Measurements from ENCODE around the gene ADGRF4. TPM values are rescaled to one million over a fixed set of nuclear protein-coding genes. Genes with fewer than 3 reads are reported as not detected.

ADGRF4 gene, protein sequence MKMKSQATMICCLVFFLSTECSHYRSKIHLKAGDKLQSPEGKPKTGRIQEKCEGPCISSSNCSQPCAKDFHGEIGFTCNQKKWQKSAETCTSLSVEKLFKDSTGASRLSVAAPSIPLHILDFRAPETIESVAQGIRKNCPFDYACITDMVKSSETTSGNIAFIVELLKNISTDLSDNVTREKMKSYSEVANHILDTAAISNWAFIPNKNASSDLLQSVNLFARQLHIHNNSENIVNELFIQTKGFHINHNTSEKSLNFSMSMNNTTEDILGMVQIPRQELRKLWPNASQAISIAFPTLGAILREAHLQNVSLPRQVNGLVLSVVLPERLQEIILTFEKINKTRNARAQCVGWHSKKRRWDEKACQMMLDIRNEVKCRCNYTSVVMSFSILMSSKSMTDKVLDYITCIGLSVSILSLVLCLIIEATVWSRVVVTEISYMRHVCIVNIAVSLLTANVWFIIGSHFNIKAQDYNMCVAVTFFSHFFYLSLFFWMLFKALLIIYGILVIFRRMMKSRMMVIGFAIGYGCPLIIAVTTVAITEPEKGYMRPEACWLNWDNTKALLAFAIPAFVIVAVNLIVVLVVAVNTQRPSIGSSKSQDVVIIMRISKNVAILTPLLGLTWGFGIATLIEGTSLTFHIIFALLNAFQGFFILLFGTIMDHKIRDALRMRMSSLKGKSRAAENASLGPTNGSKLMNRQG
- total RNA-seq: 10 to 100 TPM; 53.5 to 60.1 (median 58.3) TPM

DNA sequence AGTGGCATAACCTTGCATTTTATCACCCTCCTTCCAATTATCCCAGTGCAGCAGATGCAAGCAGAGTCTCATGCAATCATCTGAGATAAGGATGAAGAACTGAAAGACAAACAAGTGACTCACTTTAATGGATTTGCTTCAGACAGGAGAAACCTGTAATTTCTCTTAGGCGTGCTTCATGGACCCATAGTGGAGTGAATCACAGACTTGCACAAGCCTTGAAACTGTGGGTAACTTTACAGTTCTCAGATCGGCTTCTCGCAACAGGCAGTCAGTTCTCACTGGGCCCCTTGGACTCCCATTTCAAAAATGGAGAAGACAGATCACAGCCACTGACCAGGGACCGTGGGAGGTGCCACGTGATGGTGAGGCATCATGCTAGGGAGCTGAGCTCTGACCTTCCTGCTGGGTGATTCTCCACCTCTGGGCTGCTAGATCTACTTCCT, at the start of gene ADGRF4:
TSS of gene ADGRF4 (plus strand) at position 239 of the 446 bp plus-strand sequence. CDS start 8,666 bp downstream, outside the sequence.
- no peak within 1 kb of the TSS for H3K4me3 ChIP-seq (ENCODE audit: low read depth, poor library complexity, severe bottlenecking)
- no peak for DNase-seq (ENCODE audit: low spot score in 2 of 2)
- no peak for TF ChIP-seq POLR2A (IDR thresholded peaks at IDR 0.05)
- TF ChIP-seq, protein P1, sequence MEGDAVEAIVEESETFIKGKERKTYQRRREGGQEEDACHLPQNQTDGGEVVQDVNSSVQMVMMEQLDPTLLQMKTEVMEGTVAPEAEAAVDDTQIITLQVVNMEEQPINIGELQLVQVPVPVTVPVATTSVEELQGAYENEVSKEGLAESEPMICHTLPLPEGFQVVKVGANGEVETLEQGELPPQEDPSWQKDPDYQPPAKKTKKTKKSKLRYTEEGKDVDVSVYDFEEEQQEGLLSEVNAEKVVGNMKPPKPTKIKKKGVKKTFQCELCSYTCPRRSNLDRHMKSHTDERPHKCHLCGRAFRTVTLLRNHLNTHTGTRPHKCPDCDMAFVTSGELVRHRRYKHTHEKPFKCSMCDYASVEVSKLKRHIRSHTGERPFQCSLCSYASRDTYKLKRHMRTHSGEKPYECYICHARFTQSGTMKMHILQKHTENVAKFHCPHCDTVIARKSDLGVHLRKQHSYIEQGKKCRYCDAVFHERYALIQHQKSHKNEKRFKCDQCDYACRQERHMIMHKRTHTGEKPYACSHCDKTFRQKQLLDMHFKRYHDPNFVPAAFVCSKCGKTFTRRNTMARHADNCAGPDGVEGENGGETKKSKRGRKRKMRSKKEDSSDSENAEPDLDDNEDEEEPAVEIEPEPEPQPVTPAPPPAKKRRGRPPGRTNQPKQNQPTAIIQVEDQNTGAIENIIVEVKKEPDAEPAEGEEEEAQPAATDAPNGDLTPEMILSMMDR (IDR thresholded peaks at IDR 0.05): no peak
- intact Hi-C loops (cut with DNase I; ENCODE audit: low total_unique reads): no loop called here
- 65 to 68% methylated on average over 5 of the region's 5 CpGs for WGBS, 2 donors

DNA sequence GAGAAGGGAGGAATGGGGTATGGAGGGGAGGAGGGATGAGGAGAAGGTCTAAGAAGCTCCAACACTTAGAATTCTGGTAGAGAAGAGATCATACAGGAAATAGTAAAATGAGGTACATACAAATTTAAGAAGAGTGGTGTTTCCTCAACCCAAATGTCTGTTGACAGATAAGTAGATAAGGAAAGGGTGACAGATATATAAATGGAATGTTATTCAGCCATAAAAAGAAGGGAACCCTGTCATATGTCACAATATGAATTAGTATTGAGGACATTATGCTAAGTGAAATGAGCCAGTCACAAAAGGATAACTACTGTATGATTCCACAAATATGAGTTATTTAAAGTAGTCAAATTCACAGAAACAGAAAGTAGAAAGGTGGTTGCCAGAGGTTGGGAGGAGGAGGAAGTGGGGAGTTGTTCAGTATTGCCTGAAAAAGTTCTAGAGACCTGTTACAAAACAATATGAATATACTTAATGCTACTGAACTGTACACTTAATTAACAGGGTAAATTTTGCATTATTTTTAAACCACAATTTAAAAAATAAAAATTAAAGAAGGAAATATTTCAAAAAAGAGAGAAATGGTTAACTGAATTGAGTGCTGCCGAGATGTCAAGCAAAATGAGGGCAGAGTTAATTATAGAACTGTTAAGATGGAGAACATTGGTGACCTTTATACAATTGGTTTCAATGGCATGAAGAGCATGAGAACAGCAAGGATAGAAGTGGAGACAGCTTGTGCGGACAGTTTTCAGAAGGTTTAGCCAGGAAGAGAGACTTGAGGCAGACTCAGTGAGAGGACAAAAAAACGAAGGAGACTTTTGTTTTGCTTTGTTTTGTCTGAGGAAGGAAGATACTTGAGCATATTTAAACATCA, 47.6 kb upstream of the ADGRF4 start:
- DNase-seq (ENCODE audit: low spot score in 2 of 2): no peak
- WGBS, 2 donors: 58 to 68% methylated on average over 3 of the region's 3 CpGs
- intact Hi-C loops (cut with DNase I; ENCODE audit: low total_unique reads): no loop called here
- TF ChIP-seq, protein P1 (IDR thresholded peaks at IDR 0.05): no peak
- no peak for TF ChIP-seq POLR2A (IDR thresholded peaks at IDR 0.05)
- no peak overlapping the region for H3K4me3 ChIP-seq (ENCODE audit: low read depth, poor library complexity, severe bottlenecking)

DNA sequence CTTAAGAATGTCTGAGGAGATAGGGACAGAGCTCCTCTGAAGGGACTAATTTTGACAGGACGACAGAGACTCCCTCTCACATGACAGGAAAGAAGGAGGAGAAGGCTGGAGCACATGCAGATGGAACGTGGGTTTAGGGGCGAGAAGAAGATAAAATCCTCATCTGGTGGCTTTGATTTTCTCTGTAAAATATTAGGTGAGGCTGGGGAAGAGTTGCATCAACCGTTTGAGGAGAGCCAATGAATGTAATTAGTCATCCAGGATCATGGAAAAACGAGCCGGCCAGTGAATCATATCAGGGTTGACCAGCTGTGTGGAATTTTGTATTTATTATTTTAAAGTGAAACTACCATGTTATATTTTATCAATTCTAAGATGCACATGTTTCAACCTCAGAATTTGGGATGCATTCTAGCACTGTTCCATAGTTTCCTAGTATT, 46.9 kb upstream of the ADGRF4 start:
- intact Hi-C loops (cut with DNase I; ENCODE audit: low total_unique reads): no loop called here
- TF ChIP-seq POLR2A (IDR thresholded peaks at IDR 0.05): no peak
- TF ChIP-seq, protein P1 (IDR thresholded peaks at IDR 0.05): no peak
- WGBS, 2 donors: 39 to 45% methylated on average over 6 of the region's 6 CpGs

DNA sequence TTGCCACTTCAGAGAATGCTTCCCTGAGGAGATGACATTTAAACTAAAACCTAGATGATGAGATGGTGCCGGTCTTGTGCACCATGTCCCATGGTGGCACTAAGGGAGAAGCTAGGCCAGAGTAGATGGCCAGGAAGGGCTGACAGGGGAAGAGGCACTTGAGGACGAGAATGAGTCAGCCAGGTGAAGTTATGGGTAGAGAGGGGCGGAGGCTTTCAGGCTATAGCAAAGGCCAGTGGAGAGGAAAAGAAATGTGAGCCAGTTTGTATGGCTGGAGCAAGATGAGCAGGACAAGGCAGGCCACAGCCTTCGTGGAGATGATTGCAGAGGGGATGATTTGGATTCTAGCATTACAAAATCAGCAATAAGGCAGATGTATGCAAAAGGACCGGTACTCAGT, 44.7 kb upstream of the ADGRF4 start:
- intact Hi-C loops (cut with DNase I; ENCODE audit: low total_unique reads): no loop called here
- 82 to 87% methylated on average over 5 of the region's 5 CpGs for WGBS, 2 donors
- no peak for TF ChIP-seq POLR2A (IDR thresholded peaks at IDR 0.05)
- TF ChIP-seq, protein P1 (IDR thresholded peaks at IDR 0.05): no peak
- no peak overlapping the region for H3K4me3 ChIP-seq (ENCODE audit: low read depth, poor library complexity, severe bottlenecking)
- DNase-seq (ENCODE audit: low spot score in 2 of 2): no peak

More for the DNA sequence above, 46.9 kb upstream of the ADGRF4 start:
- no peak overlapping the region for H3K4me3 ChIP-seq (ENCODE audit: low read depth, poor library complexity, severe bottlenecking)
- DNase-seq (ENCODE audit: low spot score in 2 of 2): no peak

DNA sequence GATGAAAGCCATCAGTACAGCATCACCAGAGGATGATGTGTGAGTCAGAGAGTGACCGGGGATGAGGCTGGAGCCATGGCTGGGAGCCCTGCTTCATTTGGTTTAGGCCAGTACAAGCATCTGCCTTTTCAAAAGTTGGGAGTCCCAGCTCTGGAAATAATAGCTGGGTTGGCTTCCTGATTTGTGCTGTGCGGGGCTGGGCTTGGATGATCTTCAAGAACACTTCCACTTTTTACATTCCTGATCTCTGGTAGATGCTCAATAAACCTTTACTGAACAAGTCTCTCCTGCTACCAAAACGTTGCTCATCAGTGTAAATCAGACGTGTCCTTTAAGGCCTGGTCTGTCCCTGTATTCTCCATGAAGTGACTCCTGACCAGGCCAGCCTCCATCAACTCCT, 44.1 kb upstream of the ADGRF4 start:
- WGBS, 2 donors: 78 to 87% methylated on average over 4 of the region's 4 CpGs
- intact Hi-C loops (cut with DNase I; ENCODE audit: low total_unique reads): no loop called here
- DNase-seq (ENCODE audit: low spot score in 2 of 2): no peak
- no peak overlapping the region for H3K4me3 ChIP-seq (ENCODE audit: low read depth, poor library complexity, severe bottlenecking)
- TF ChIP-seq, protein P1 (IDR thresholded peaks at IDR 0.05): no peak
- no peak for TF ChIP-seq POLR2A (IDR thresholded peaks at IDR 0.05)
